Body of pancreas (tissue), 4 donors: ENCODE results near the gene GRM4. TPM values are rescaled to one million over a fixed set of nuclear protein-coding genes. Genes with fewer than 3 reads are reported as not detected.
A peak's percentile ranks its signal among the peaks of the same experiment; 100 is the strongest.

Source experiments
- ATAC-seq: fragments of 150-250 bp; one replicate; pipeline ENCODE4 v1.9.1; 2016
- DNase-seq, 4 donors: peaks; one replicate each; pipeline ENCODE4 v3.0.0-alpha.2; 2019
- H3K27ac ChIP-seq, 4 donors: fragments of 200-600 bp; sonication (generic); 1 replicate in 3 of 4; 2 replicates in 1 of 4; pipeline versions ENCODE4 v1.5.1 to v1.6.1; 2016 to 2019; ENCODE audit warnings: mild to moderate bottlenecking in 1 of 4, mixed read lengths in 1 of 4, moderate library complexity in 1 of 4
- H3K27me3 ChIP-seq, 2 donors: fragments of 200-600 bp; sonication (generic); one replicate each; pipeline ENCODE4 v1.6.0; 2016; ENCODE audit warnings: mild to moderate bottlenecking in 1 of 2
- H3K36me3 ChIP-seq, 2 donors: fragments of 200-600 bp; sonication (generic); replicated peaks in 1 of 2; 2 replicates each; pipeline ENCODE4 v1.5.1; 2016; ENCODE audit warnings: low read depth in 2 of 2; ENCODE audit not compliant: insufficient read depth in 1 of 2
- H3K4me1 ChIP-seq: fragments of 200-600 bp; sonication (generic); one replicate; pipeline ENCODE4 v1.6.0; 2016
- H3K4me3 ChIP-seq, 2 donors: fragments of 200-600 bp; sonication (generic); 1 replicate in 1 of 2; 2 replicates in 1 of 2; pipeline ENCODE4 v1.5.1; 2016 to 2019
- H3K9me3 ChIP-seq, 3 donors: fragments of 200-600 bp; sonication (generic); 1 replicate in 2 of 3; 2 replicates in 1 of 3; pipeline ENCODE4 v1.5.1; 2016
- POLR2A ChIP-seq, 3 donors: fragments of 450-650 bp; IDR thresholded peaks; one replicate each; pipeline ENCODE4 v1.6.1; 2016; ENCODE audit warnings: antibody characterized with exemption in 3 of 3, mild to moderate bottlenecking in 2 of 3
- WGBS, 2 donors: methylation state at CpG; one replicate each; pipeline ENCODE4 v1.1.5; 2017; 5-methylcytosine and 5-hydroxymethylcytosine counted together
- intact Hi-C: fragments of 100-400 bp; cut with DNase I; formaldehyde crosslinking; loops from one replicate; pipeline ENCODE4 v1.15.1; 2023
- total RNA-seq, 2 donors: library from RNA; depleted of rRNA; stranded (reverse); fragments of >200 nt; gene quantifications; one replicate each; pipeline ENCODE4 v1.1.0, GENCODE V29; 2016
- TF ChIP-seq, protein P1 (sequence below), 7 experiments: fragments of 450-650 bp in 4 of 7; fragments of 200-600 bp in 3 of 7; sonication (generic) in 3 of 7; IDR thresholded peaks; one replicate each; pipeline ENCODE4 v1.5.1; 2016 to 2019; ENCODE audit warnings: antibody characterized with exemption in 7 of 7

Gene GRM4
- total RNA-seq, 2 donors from 2014 or later, result 0.33 TPM; not detected in 1

DNA sequence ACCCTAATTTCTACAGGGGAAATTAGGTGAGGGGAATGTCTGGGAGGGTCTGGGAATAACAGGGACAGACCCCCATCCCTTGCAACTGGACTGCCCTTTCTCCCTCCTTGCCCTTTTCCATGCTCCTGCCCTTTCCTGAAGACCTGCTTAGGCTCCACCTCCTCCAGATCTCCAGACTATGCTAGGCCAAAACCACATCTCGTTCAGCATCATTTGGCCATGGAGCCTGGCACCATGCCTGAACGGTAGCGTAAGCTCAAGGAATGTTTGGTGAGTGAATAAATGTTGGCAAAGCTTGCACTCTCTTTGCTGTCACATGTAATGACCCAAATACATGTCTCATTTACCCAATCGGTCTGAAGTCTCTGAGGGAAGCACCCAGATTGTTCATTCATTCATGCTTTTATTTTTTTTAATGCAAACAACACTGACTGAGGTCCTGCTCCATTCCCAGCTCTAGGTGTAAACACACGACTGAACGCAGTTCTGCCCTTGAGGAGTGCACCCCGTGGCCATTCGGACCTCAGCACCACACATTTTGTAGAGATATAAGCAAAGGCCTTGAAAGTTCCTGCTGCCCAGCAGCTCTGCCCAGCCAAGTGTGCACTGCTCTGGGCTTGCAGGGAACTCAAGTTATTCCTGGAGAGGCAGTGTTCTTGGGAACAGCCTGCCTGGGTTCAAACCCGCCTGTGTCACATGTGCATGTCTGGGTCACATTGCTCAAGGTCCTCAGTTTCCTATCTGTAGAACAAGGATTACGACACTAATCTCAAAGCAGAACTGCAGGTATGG lies 1.1 kb upstream of the GRM4 start:
- peaks cover 0 to 46% of the 10 kb centered on the region in 2 donors for H3K27me3 ChIP-seq
- H3K27ac ChIP-seq, result no peak overlapping the region
- ATAC-seq (no peak), DNase-seq (no peak)
- H3K36me3 ChIP-seq, result no peaks in the 10 kb centered on the region
- no peaks in the 10 kb centered on the region for H3K9me3 ChIP-seq
- peaks cover 26% of the 10 kb centered on the region for H3K4me1 ChIP-seq
- WGBS, 2 donors, result 67 to 68% methylated on average over 8 to 10 of the region's 10 CpGs
- intact Hi-C loops, result no loop called here
- H3K4me3 ChIP-seq, result no peak overlapping the region
- TF ChIP-seq, protein P1, sequence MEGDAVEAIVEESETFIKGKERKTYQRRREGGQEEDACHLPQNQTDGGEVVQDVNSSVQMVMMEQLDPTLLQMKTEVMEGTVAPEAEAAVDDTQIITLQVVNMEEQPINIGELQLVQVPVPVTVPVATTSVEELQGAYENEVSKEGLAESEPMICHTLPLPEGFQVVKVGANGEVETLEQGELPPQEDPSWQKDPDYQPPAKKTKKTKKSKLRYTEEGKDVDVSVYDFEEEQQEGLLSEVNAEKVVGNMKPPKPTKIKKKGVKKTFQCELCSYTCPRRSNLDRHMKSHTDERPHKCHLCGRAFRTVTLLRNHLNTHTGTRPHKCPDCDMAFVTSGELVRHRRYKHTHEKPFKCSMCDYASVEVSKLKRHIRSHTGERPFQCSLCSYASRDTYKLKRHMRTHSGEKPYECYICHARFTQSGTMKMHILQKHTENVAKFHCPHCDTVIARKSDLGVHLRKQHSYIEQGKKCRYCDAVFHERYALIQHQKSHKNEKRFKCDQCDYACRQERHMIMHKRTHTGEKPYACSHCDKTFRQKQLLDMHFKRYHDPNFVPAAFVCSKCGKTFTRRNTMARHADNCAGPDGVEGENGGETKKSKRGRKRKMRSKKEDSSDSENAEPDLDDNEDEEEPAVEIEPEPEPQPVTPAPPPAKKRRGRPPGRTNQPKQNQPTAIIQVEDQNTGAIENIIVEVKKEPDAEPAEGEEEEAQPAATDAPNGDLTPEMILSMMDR (IDR thresholded peaks at IDR 0.05), result no peak
- TF ChIP-seq POLR2A (IDR thresholded peaks at IDR 0.05), result no peak

DNA sequence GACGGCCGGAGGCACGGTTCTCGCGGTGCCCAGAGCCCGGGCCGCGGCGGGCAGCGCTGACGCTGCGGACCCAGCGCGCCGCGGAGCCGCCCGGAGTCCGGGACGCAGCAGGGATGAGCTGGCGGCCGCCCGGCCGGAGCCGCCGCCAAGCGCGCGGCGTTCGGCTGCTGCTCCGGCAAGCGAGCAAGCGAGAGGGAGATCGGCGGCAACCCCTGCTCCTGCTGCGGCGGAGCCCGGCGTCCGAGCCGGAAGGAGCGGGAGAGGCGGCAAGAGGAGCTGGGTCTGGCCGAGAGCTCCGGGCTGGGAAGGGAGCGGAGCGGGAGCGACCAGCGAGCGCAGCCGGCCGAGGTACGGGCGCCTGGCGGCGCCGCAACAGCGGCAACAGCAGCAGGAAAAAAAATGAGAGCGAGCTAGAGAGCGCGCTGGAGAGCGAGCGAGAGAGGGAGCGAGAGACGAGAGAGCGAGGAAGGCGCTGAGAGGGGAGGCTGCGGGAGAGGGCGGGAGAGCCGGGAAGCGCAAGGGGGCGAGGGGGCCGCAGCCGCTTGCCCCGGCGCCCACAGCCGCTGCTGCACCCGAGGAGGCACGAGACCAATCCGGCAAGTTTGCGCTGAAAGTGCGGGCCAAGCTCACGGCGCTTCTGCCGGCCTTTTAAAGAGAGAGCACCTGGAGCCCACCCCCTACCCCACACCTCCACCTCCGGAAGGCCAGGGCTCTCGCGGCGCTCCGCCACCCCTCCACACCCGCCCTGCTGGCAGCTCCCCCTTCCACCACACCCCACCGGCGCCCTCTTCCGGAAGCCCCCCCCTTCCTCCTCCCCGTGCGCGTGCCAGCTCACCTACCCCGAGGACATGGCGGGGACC lies 496 bp downstream of the GRM4 start:
- ATAC-seq (peak; percentile 46), DNase-seq (peak in 1 of 4 donors; percentile 22)
- 1 to 3% methylated on average over 48 to 98 of the region's 100 CpGs for WGBS, 2 donors
- H3K4me1 ChIP-seq, result peaks cover 26% of the 10 kb centered on the region
- peak overlapping the region in 1 of 2 donors; percentile 9 for H3K4me3 ChIP-seq
- no peak overlapping the region for H3K27ac ChIP-seq
- TF ChIP-seq, protein P1 (IDR thresholded peaks at IDR 0.05), result no peak
- no peak for TF ChIP-seq POLR2A (IDR thresholded peaks at IDR 0.05)
- intact Hi-C loops, result no loop called here
- H3K36me3 ChIP-seq, result no peaks in the 10 kb centered on the region
- no peaks in the 10 kb centered on the region for H3K9me3 ChIP-seq
- peaks cover 0 to 44% of the 10 kb centered on the region in 2 donors for H3K27me3 ChIP-seq

DNA sequence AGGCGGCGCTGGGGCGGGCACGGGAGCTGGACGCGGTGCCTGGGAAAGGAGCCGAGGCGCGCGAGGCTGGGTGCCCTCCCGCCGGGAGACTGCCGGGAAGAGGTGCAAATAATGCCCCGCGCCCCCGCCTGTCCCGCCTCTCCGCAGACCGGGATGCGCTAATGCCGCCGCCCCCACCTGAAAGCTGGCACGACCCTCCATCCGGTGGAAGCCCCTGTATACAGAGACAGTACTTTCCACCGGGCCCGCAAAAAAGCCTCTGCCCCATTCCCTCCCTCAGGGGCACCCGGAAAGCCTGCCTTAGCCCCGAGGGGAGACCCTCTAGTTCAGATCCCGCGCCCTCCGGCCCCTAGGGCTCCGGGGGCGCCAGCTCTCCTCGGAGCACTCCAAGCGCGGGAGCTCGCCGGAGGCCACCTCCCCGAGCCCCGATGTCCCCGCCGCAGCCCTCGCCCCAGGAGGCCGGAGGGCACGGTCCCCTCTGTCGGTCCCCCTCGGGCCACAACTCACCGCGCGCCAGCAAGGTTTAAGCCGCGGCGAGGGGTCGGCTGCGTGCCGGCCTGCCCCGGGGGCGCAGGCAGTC lies 1.2 kb downstream of the GRM4 start:
- peak; percentile 7 for ATAC-seq
- WGBS, 2 donors, result 0 to 1% methylated on average over 3 to 55 of the region's 58 CpGs
- Histone ChIP-seq H3K27me3 (peaks cover 0 to 47% of the 10 kb centered on the region in 2 donors), H3K36me3 (no peaks in the 10 kb centered on the region), H3K27ac (no peak overlapping the region), H3K4me1 (peaks cover 26% of the 10 kb centered on the region), H3K4me3 (no peak overlapping the region), H3K9me3 (no peaks in the 10 kb centered on the region)
- intact Hi-C loops, result no loop called here
- DNase-seq, result no peak
- TF ChIP-seq POLR2A (IDR thresholded peaks at IDR 0.05), result no peak
- TF ChIP-seq, protein P1 (IDR thresholded peaks at IDR 0.05), result no peak

DNA sequence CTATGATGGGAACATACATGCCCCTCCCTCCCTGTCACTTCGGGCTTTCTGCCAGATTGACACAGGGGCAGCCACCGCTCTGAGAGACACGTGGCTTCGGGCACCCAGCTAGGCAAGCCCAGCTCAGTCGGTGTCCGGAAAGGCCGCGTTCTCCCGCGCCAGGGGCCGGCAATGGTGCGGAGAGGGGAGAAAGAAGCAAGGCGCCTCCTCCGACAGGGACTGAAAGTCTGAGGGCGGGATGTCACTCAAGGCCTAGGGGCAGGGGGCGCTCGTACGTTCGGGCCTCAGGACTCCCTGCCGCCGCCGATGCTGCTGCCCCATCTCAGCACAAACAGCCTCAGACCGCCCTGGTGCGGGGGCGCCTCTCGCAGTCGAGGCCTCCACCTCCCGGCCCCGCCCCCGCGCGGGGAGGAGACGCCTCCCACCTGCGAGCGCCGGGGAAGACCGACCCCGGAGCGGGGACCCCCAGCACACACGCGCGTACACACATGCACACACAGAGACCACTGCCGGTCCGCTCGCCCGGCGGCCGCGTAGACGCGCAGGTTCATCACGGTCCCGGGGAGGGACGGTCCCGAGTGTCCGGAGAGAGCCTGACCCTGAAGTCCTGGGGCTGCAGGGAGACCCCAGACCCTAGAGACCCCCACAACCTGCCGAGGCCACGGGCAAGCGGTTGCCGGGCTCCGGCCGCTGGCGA lies 1.9 kb downstream of the GRM4 start:
- peaks cover 26% of the 10 kb centered on the region for H3K4me1 ChIP-seq

More for the DNA sequence above, 1.9 kb downstream of the GRM4 start:
- H3K27ac ChIP-seq, result no peak overlapping the region
- TF ChIP-seq, protein P1 (IDR thresholded peaks at IDR 0.05), result no peak
- no peak for TF ChIP-seq POLR2A (IDR thresholded peaks at IDR 0.05)
- DNase-seq (peak in 2 of 4 donors; percentile 15 to 31), ATAC-seq (no peak)
- 1% methylated on average over 14 to 45 of the region's 63 CpGs for WGBS, 2 donors
- no peak overlapping the region for H3K4me3 ChIP-seq
- intact Hi-C loops, result no loop called here
- no peaks in the 10 kb centered on the region for H3K9me3 ChIP-seq
- H3K27me3 ChIP-seq, result peaks cover 0 to 52% of the 10 kb centered on the region in 2 donors
- no peaks in the 10 kb centered on the region for H3K36me3 ChIP-seq
